Mucosa of descending colon (tissue), 3 donors: ENCODE measurements around the gene EGLN3. TPM values are rescaled to one million over a fixed set of nuclear protein-coding genes. Genes with fewer than 3 reads are reported as not detected.
A peak's percentile ranks its signal among the peaks of the same experiment; 100 is the strongest.

Source experiments
- ATAC-seq: fragments of 200-7000 bp; cut with Tn5 transposase; one replicate; pipeline ENCODE4 v1.9.1; 2020; ENCODE audit warnings: mild to moderate bottlenecking, moderate library complexity
- DNase-seq, 3 donors: peaks; one replicate each; pipeline ENCODE4 v3.0.0-alpha.2; 2020
- H3K36me3 ChIP-seq: fragments of 200-600 bp; one replicate; pipeline ENCODE4 v1.8.0; 2021; ENCODE audit warnings: low read depth, mild to moderate bottlenecking
- H3K4me1 ChIP-seq: fragments of 200-600 bp; one replicate; pipeline ENCODE4 v1.8.0; 2021; ENCODE audit warnings: low read depth, mild to moderate bottlenecking
- H3K4me3 ChIP-seq: fragments of 200-600 bp; one replicate; pipeline ENCODE4 v1.8.0; 2021; ENCODE audit warnings: mild to moderate bottlenecking
- H3K9me3 ChIP-seq: fragments of 200-600 bp; one replicate; pipeline ENCODE4 v1.8.0; 2021; ENCODE audit warnings: mild to moderate bottlenecking
- CTCF ChIP-seq: fragments of 200-600 bp; IDR thresholded peaks from one replicate; pipeline ENCODE4 v1.8.0; 2022; ENCODE audit warnings: antibody characterized with exemption, mild to moderate bottlenecking
- intact Hi-C, 2 donors: fragments of 100-400 bp; cut with DNase I in 1 of 2; cut with micrococcal nuclease in 1 of 2; formaldehyde crosslinking; loops; one replicate each; pipeline versions ENCODE4 v1.11.0 to v1.11.1; 2022; cut with DNase I, micrococcal nuclease
- total RNA-seq, 3 donors: library from RNA; stranded (reverse); fragmentation: NEBNext Ultra II Directional in 2 of 3; extraction: Animal tissue kit (Norgen Biotek cat#: 25700) in 2 of 3; gene quantifications; one replicate each; pipeline versions ENCODE4 v1.2.1 to v1.2.4, GENCODE V29; 2021 to 2023
- donor health status: DM: no; HTN: no; CAD: no; lungs with moderate emphysema.
- donor health status: DM: no; HTN: no; CAD: no.
- donor health status: DM: no; HTN: yes; CAD: no.

The EGLN3 gene
- total RNA-seq, 3 donors from 2014 or later, result 50.8 to 140 (median 72.8) TPM

GRCh38 chr14:33901426-33902155 is 49.3 kb downstream of the EGLN3 start:
- Histone ChIP-seq H3K36me3 (no peaks in the 10 kb centered on the region), H3K9me3 (no peaks in the 10 kb centered on the region), H3K4me3 (no peak overlapping the region), H3K4me1 (peaks cover 9% of the 10 kb centered on the region)
- DNase-seq, result no peak
- intact Hi-C loops, result no loop called here
- TF ChIP-seq CTCF, result no peak
- no peak for ATAC-seq

GRCh38 chr14:33900706-33901105 is 50.2 kb downstream of the EGLN3 start:
- ATAC-seq (peak; percentile 39), DNase-seq (no peak)
- intact Hi-C loops, result no loop called here
- Histone ChIP-seq H3K4me3 (no peak overlapping the region), H3K36me3 (no peaks in the 10 kb centered on the region), H3K9me3 (no peaks in the 10 kb centered on the region), H3K4me1 (peaks cover 9% of the 10 kb centered on the region)
- no peak for TF ChIP-seq CTCF

GRCh38 chr14:33899723-33900341 is 51.0 kb downstream of the EGLN3 start:
- H3K9me3 ChIP-seq, result no peaks in the 10 kb centered on the region
- peaks cover 9% of the 10 kb centered on the region for H3K4me1 ChIP-seq
- no peak for DNase-seq
- peak; percentile 81 for ATAC-seq
- no peak for TF ChIP-seq CTCF
- no peaks in the 10 kb centered on the region for H3K36me3 ChIP-seq
- intact Hi-C loops, result no loop called here
- no peak overlapping the region for H3K4me3 ChIP-seq

- H3K4me1 ChIP-seq, result peaks cover 9% of the 10 kb centered on the region
- intact Hi-C loops, result no loop called here
Measured at GRCh38 chr14:33897878-33898535, 52.9 kb downstream of the EGLN3 start.

GRCh38 chr14:33897382-33897781 is 53.5 kb downstream of the EGLN3 start:
- H3K4me1 ChIP-seq, result peaks cover 9% of the 10 kb centered on the region
- no peak for TF ChIP-seq CTCF
- H3K9me3 ChIP-seq, result no peaks in the 10 kb centered on the region
- H3K4me3 ChIP-seq, result no peak overlapping the region
- no peaks in the 10 kb centered on the region for H3K36me3 ChIP-seq
- ATAC-seq (no peak), DNase-seq (no peak)
- intact Hi-C loops, result no loop called here

More at GRCh38 chr14:33897878-33898535, 52.9 kb downstream of the EGLN3 start:
- TF ChIP-seq CTCF, result no peak
- Histone ChIP-seq H3K4me3 (no peak overlapping the region), H3K36me3 (no peaks in the 10 kb centered on the region), H3K9me3 (no peaks in the 10 kb centered on the region)
- DNase-seq (no peak), ATAC-seq (peak; percentile 58)
